GM10266 (cell line): ENCODE data around the gene ZNF763.

ENCODE experiments used
- DNase-seq: peaks from one replicate; pipeline ENCODE4 v3.0.0; 2012; ENCODE audit errors: extremely low spot score
- CTCF ChIP-seq: IDR thresholded peaks from 2 replicates; pipeline ENCODE4 v1.5.1; 2012; ENCODE audit warnings: mild to moderate bottlenecking, low read depth; ENCODE audit not compliant: control insufficient read depth, insufficient read depth; ENCODE audit errors: missing control alignments

The ZNF763 gene

GRCh38 chr19:12015015-12015752 is 50.3 kb downstream of the ZNF763 start:
- no peak for TF ChIP-seq CTCF
- DNase-seq, result no peak

GRCh38 chr19:12015753-12016116 is 50.9 kb downstream of the ZNF763 start:
- no peak for TF ChIP-seq CTCF
- DNase-seq, result no peak
